ENCODE measurements around the gene FBN1.

The FBN1 gene

DNA sequence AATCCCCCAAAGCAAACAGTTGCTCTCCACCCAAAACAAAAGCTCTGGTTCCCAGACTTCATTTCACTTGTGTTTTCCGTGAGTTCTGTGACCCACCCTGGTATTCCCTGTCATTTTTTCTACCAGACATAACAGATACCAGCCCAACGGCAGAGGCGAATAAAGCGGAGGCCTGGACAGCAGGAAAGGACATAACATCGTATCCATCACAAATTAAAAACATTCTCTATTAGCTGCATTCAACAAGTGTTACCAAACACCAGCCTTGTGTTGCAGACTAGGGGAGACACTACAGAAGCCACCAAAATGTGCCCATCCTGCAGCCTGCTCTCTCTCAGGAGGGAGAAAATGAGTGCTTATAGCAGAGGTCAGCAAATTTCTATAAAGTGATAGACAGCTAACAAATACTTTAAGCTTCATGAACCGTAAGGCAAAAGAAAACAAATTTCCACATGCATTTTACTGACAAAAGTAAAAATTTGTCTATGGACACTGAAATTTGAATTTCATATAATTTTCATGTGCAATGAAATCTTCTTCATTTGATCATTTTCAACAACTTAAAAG is 7.1 kb upstream of the FBN1 start:
- Histone ChIP-seq H3K36me3 (ENCODE audit: control insufficient read depth, insufficient read depth, low read length) (no peaks in the 10 kb centered on the region), H3K4me3 (ENCODE audit: insufficient read depth, low read depth, low read length) (no peak overlapping the region)

GRCh38 chr15:48650931-48651330 is 5.4 kb upstream of the FBN1 start:
- no peak overlapping the region for H3K27ac ChIP-seq (ENCODE audit: insufficient read depth, low read depth, low read length, poor library complexity, severe bottlenecking)
- H3K9me3 ChIP-seq (ENCODE audit: control insufficient read depth, low read length) = no peaks in the 10 kb centered on the region
- no peaks in the 10 kb centered on the region for H3K27me3 ChIP-seq (ENCODE audit: control insufficient read depth, insufficient read depth, low read length, poor library complexity, severe bottlenecking)
- H3K4me1 ChIP-seq (ENCODE audit: control insufficient read depth, insufficient read depth, low read length) = peaks cover 14% of the 10 kb centered on the region
- 89 to 92% methylated on average over 2 of the region's 2 CpGs for WGBS, 2 experiments
- no peak overlapping the region for H3K4me3 ChIP-seq (ENCODE audit: insufficient read depth, low read depth, low read length)
- H3K36me3 ChIP-seq (ENCODE audit: control insufficient read depth, insufficient read depth, low read length) = no peaks in the 10 kb centered on the region

More for the DNA sequence above, 7.1 kb upstream of the FBN1 start:
- WGBS, 2 experiments = 90 to 95% methylated on average over 5 to 6 of the region's 6 CpGs
- H3K27ac ChIP-seq (ENCODE audit: insufficient read depth, low read depth, low read length, poor library complexity, severe bottlenecking) = no peak overlapping the region
- no peaks in the 10 kb centered on the region for H3K27me3 ChIP-seq (ENCODE audit: control insufficient read depth, insufficient read depth, low read length, poor library complexity, severe bottlenecking)
- H3K9me3 ChIP-seq (ENCODE audit: control insufficient read depth, low read length) = no peaks in the 10 kb centered on the region
- peaks cover 7% of the 10 kb centered on the region for H3K4me1 ChIP-seq (ENCODE audit: control insufficient read depth, insufficient read depth, low read length)

DNA sequence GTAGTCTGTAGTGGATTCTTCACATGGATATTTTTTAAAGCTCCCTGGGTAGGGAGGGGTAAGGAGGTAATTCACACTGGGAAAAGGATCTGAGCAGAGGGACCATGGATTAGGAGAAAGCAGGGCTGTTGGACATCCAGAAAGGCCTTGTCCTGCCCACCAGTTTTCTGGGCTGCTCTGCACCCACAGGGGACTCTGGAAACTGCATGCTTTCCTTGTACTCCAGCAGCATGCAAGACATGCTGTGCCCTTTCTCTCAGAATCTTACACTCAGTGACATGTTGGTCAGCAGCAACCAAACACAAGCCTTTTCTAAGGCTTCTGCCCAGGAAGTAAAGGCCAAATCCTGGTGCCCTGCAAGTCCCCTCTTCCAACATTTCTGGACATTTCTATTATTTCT is 2.5 kb upstream of the FBN1 start:
- peaks cover 22% of the 10 kb centered on the region for H3K4me1 ChIP-seq (ENCODE audit: control insufficient read depth, insufficient read depth, low read length)
- H3K27me3 ChIP-seq (ENCODE audit: control insufficient read depth, insufficient read depth, low read length, poor library complexity, severe bottlenecking) = peaks cover 16% of the 10 kb centered on the region
- no peak overlapping the region for H3K4me3 ChIP-seq (ENCODE audit: insufficient read depth, low read depth, low read length)

DNA sequence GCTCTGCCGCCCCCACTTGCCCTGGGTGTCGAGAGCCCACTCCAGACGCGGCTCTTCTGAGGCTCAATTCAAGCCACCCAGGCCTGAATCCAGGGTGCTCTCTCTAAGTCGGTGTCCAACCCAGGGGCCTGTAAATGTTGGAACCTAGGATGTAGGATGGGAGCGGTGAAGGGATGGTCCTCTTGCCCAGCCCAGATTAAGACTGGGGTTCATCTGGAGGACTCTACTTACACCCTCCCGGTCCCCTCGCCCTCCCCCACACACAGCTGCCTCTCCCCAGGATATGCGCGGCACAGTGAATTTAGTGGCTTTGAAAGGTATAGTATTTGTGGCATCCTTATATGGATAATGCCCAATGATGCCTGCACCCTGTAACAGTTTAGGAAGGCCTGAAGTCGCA is 822 bp upstream of the FBN1 start:
- H3K27me3 ChIP-seq (ENCODE audit: control insufficient read depth, insufficient read depth, low read length, poor library complexity, severe bottlenecking) = peaks cover 19% of the 10 kb centered on the region
- peak overlapping the region; percentile 69 for H3K4me3 ChIP-seq (ENCODE audit: insufficient read depth, low read depth, low read length)
- H3K36me3 ChIP-seq (ENCODE audit: control insufficient read depth, insufficient read depth, low read length) = no peaks in the 10 kb centered on the region
- H3K4me1 ChIP-seq (ENCODE audit: control insufficient read depth, insufficient read depth, low read length) = peaks cover 22% of the 10 kb centered on the region
- no peaks in the 10 kb centered on the region for H3K9me3 ChIP-seq (ENCODE audit: control insufficient read depth, low read length)
- WGBS, 2 experiments = 25 to 30% methylated on average over 9 to 11 of the region's 11 CpGs
- peak overlapping the region; percentile 9 for H3K27ac ChIP-seq (ENCODE audit: insufficient read depth, low read depth, low read length, poor library complexity, severe bottlenecking)

More for the DNA sequence above, 2.5 kb upstream of the FBN1 start:
- H3K9me3 ChIP-seq (ENCODE audit: control insufficient read depth, low read length) = no peaks in the 10 kb centered on the region
- H3K27ac ChIP-seq (ENCODE audit: insufficient read depth, low read depth, low read length, poor library complexity, severe bottlenecking) = no peak overlapping the region
- H3K36me3 ChIP-seq (ENCODE audit: control insufficient read depth, insufficient read depth, low read length) = no peaks in the 10 kb centered on the region

GRCh38 chr15:48644827-48645557 is 517 bp downstream of the FBN1 start:
- 0% methylated on average over 79 of the region's 79 CpGs for WGBS, 2 experiments

GRCh38 chr15:48644467-48644826 is 1.1 kb downstream of the FBN1 start:
- WGBS, 2 experiments = 0 to 1% methylated on average over 26 of the region's 26 CpGs
- no peak overlapping the region for H3K27ac ChIP-seq (ENCODE audit: insufficient read depth, low read depth, low read length, poor library complexity, severe bottlenecking)
- peak overlapping the region; percentile 69 for H3K4me3 ChIP-seq (ENCODE audit: insufficient read depth, low read depth, low read length)
- H3K36me3 ChIP-seq (ENCODE audit: control insufficient read depth, insufficient read depth, low read length) = no peaks in the 10 kb centered on the region
- peaks cover 19% of the 10 kb centered on the region for H3K27me3 ChIP-seq (ENCODE audit: control insufficient read depth, insufficient read depth, low read length, poor library complexity, severe bottlenecking)
- no peaks in the 10 kb centered on the region for H3K9me3 ChIP-seq (ENCODE audit: control insufficient read depth, low read length)
- peaks cover 22% of the 10 kb centered on the region for H3K4me1 ChIP-seq (ENCODE audit: control insufficient read depth, insufficient read depth, low read length)

More at GRCh38 chr15:48644827-48645557, 517 bp downstream of the FBN1 start:
- peak overlapping the region; percentile 51 for H3K27ac ChIP-seq (ENCODE audit: insufficient read depth, low read depth, low read length, poor library complexity, severe bottlenecking)
- no peaks in the 10 kb centered on the region for H3K36me3 ChIP-seq (ENCODE audit: control insufficient read depth, insufficient read depth, low read length)
- no peaks in the 10 kb centered on the region for H3K9me3 ChIP-seq (ENCODE audit: control insufficient read depth, low read length)
- H3K27me3 ChIP-seq (ENCODE audit: control insufficient read depth, insufficient read depth, low read length, poor library complexity, severe bottlenecking) = peaks cover 19% of the 10 kb centered on the region
- H3K4me1 ChIP-seq (ENCODE audit: control insufficient read depth, insufficient read depth, low read length) = peaks cover 22% of the 10 kb centered on the region
- peak overlapping the region; percentile 69 for H3K4me3 ChIP-seq (ENCODE audit: insufficient read depth, low read depth, low read length)

DNA sequence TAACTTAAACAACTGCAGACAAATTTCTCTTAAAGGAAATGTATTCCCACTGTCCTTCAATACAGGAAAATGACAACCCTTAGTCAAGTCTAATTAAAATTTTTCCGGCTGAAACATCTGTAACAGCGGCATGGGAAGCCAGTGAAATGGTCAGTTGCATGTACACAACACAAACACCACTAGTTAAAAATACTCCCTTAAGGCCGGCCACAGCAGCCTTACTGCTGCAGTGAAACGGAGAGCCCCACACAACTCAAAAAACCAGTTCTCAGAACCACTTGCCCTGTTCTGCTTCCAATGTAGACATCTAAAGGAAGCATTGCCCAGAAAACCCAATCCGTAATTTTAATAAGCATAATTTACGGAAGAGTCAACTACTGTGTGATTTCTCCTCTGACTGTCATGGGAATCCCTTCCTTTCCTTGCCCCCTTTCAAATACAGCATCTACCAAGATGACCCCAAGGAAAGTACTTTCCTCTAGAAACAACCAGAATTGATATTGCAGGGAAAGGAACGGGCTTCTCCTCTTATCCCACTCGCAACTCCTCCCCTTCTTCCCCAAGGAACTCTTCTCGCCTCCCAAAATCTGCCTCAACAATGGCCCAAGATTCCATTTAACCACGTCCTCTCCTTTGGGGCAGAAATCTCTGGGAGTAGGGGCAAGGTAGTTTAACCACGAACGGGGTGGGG is 1.6 kb downstream of the FBN1 start:
- peaks cover 22% of the 10 kb centered on the region for H3K4me1 ChIP-seq (ENCODE audit: control insufficient read depth, insufficient read depth, low read length)

GRCh38 chr15:48643206-48643605 is 2.3 kb downstream of the FBN1 start:
- Histone ChIP-seq H3K4me1 (ENCODE audit: control insufficient read depth, insufficient read depth, low read length) (peaks cover 21% of the 10 kb centered on the region), H3K9me3 (ENCODE audit: control insufficient read depth, low read length) (no peaks in the 10 kb centered on the region), H3K36me3 (ENCODE audit: control insufficient read depth, insufficient read depth, low read length) (no peaks in the 10 kb centered on the region), H3K4me3 (ENCODE audit: insufficient read depth, low read depth, low read length) (no peak overlapping the region), H3K27me3 (ENCODE audit: control insufficient read depth, insufficient read depth, low read length, poor library complexity, severe bottlenecking) (peaks cover 19% of the 10 kb centered on the region), H3K27ac (ENCODE audit: insufficient read depth, low read depth, low read length, poor library complexity, severe bottlenecking) (no peak overlapping the region)
- 97 to 99% methylated on average over 3 of the region's 3 CpGs for WGBS, 2 experiments

More for the DNA sequence above, 1.6 kb downstream of the FBN1 start:
- Histone ChIP-seq H3K9me3 (ENCODE audit: control insufficient read depth, low read length) (no peaks in the 10 kb centered on the region), H3K27ac (ENCODE audit: insufficient read depth, low read depth, low read length, poor library complexity, severe bottlenecking) (no peak overlapping the region), H3K4me3 (ENCODE audit: insufficient read depth, low read depth, low read length) (peak overlapping the region; percentile 69), H3K36me3 (ENCODE audit: control insufficient read depth, insufficient read depth, low read length) (no peaks in the 10 kb centered on the region), H3K27me3 (ENCODE audit: control insufficient read depth, insufficient read depth, low read length, poor library complexity, severe bottlenecking) (peaks cover 19% of the 10 kb centered on the region)
- WGBS, 2 experiments = 45 to 47% methylated on average over 12 of the region's 12 CpGs

- Histone ChIP-seq H3K4me3 (ENCODE audit: insufficient read depth, low read depth, low read length) (no peak overlapping the region), H3K9me3 (ENCODE audit: control insufficient read depth, low read length) (no peaks in the 10 kb centered on the region), H3K27ac (ENCODE audit: insufficient read depth, low read depth, low read length, poor library complexity, severe bottlenecking) (no peak overlapping the region), H3K36me3 (ENCODE audit: control insufficient read depth, insufficient read depth, low read length) (no peaks in the 10 kb centered on the region), H3K4me1 (ENCODE audit: control insufficient read depth, insufficient read depth, low read length) (peaks cover 17% of the 10 kb centered on the region), H3K27me3 (ENCODE audit: control insufficient read depth, insufficient read depth, low read length, poor library complexity, severe bottlenecking) (peaks cover 19% of the 10 kb centered on the region)
- no CpG with 5 or more reads among the region's 1 CpG for whole genome bisulfite sequencing, 2 experiments
Measured at GRCh38 chr15:48642795-48643194, 2.7 kb downstream of the FBN1 start.

DNA sequence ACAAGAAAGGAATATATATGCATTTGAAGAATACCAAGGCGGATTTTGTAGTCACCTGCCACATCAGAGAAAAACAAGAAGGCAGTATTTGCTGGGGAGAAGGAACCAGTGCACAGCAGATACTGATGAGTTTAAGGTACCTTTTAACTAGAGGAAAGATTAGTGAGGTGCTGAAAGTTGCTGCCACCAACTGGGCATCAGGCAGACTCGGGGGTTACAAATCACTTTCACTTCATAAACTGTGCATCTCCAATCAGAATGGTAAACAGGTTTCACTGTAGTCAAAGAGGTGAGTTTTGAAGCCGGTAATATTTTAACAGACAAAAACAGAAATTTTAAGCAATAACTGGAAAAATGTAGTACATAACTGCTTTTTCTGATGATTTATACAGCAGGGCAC is 4.1 kb downstream of the FBN1 start:
- WGBS, 2 experiments = 82 to 84% methylated on average over 2 to 3 of the region's 3 CpGs
- H3K36me3 ChIP-seq (ENCODE audit: control insufficient read depth, insufficient read depth, low read length) = no peaks in the 10 kb centered on the region
- H3K9me3 ChIP-seq (ENCODE audit: control insufficient read depth, low read length) = no peaks in the 10 kb centered on the region
- H3K4me1 ChIP-seq (ENCODE audit: control insufficient read depth, insufficient read depth, low read length) = peaks cover 9% of the 10 kb centered on the region
- H3K4me3 ChIP-seq (ENCODE audit: insufficient read depth, low read depth, low read length) = no peak overlapping the region
- H3K27me3 ChIP-seq (ENCODE audit: control insufficient read depth, insufficient read depth, low read length, poor library complexity, severe bottlenecking) = peaks cover 19% of the 10 kb centered on the region
- H3K27ac ChIP-seq (ENCODE audit: insufficient read depth, low read depth, low read length, poor library complexity, severe bottlenecking) = no peak overlapping the region

Data from ectodermal cell (in vitro differentiated cells).